22Rv1 (cell line): ENCODE measurements around the gene TRPC6.

Experiments used
- H3K27ac ChIP-seq: fragments of 450-650 bp; 2 replicates; pipeline ENCODE4 v1.5.1; 2017
- CTCF ChIP-seq: fragments of 450-650 bp; IDR thresholded peaks from 2 replicates; pipeline ENCODE4 v1.5.1; 2017; ENCODE audit warnings: mild to moderate bottlenecking
- ZFX ChIP-seq: fragments of 450-650 bp; IDR thresholded peaks from 2 replicates; pipeline ENCODE4 v1.6.1; 2017; ENCODE audit warnings: antibody characterized with exemption, borderline replicate concordance

Gene TRPC6

GRCh38 chr11:101584655-101585054 lies 848 bp upstream of the TRPC6 start:
- TF ChIP-seq ZFX (no peak), CTCF (no peak)
- no peak overlapping the region for H3K27ac ChIP-seq

- TF ChIP-seq CTCF (no peak), ZFX (no peak)
- H3K27ac ChIP-seq: no peak overlapping the region
These were observed 315 bp upstream of the TRPC6 start for GRCh38 chr11:101584129-101584515.

- no peak overlapping the region for H3K27ac ChIP-seq
- TF ChIP-seq ZFX (no peak), CTCF (no peak)
These were observed 887 bp downstream of the TRPC6 start for GRCh38 chr11:101582989-101583250.

GRCh38 chr11:101582236-101582988 lies 1.4 kb downstream of the TRPC6 start:
- no peak overlapping the region for H3K27ac ChIP-seq
- TF ChIP-seq ZFX (no peak), CTCF (no peak)

GRCh38 chr11:101577461-101577860 lies 6.3 kb downstream of the TRPC6 start:
- H3K27ac ChIP-seq: no peak overlapping the region
- no peak for TF ChIP-seq CTCF
- no peak for TF ChIP-seq ZFX

- TF ChIP-seq CTCF (no peak), ZFX (no peak)
- no peak overlapping the region for H3K27ac ChIP-seq
These were observed 7.4 kb downstream of the TRPC6 start for GRCh38 chr11:101576456-101576855.

GRCh38 chr11:101574886-101575285 lies 8.9 kb downstream of the TRPC6 start:
- TF ChIP-seq ZFX: no peak
- no peak for TF ChIP-seq CTCF
- no peak overlapping the region for H3K27ac ChIP-seq
